HG03521 (cell line): ENCODE measurements around the gene TRH.

ENCODE experiments used
- ATAC-seq: cut with Tn5 transposase; IDR thresholded peaks from one replicate; pipeline ENCODE4 v1.9.1; 2021; ENCODE audit warnings: mild to moderate bottlenecking, moderate library complexity; ENCODE audit not compliant: unreplicated experiment

Gene TRH, protein sequence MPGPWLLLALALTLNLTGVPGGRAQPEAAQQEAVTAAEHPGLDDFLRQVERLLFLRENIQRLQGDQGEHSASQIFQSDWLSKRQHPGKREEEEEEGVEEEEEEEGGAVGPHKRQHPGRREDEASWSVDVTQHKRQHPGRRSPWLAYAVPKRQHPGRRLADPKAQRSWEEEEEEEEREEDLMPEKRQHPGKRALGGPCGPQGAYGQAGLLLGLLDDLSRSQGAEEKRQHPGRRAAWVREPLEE

GRCh38 chr3:129974564-129974832, at the start of gene TRH:
TRH (plus strand) TSS chr3:129974720; CDS start chr3:129975817, 1,097 bp downstream.
- no peak for ATAC-seq

- ATAC-seq: no peak
These were observed 47.4 kb upstream of the TRH start for GRCh38 chr3:129927072-129927471.

DNA sequence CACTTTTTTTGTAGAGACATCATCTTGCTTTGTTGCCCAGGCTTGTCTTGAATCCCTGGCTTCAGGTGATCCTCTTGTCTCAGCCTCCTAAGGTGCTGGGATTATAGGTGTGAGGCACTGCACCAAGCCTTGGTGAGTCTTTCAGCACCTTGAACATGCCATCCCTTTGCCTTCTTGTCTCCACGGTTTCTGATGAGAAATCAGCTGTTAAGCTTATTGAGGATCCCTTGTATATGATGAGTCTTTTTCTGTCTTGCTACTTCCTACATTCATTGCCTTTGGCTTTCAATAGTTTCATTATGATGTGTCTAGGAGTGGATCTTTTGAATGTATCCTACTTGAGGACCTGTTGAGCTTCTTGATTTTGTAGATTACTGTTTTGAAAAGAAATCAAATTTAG, 45.1 kb upstream of the TRH start:
- no peak for ATAC-seq

DNA sequence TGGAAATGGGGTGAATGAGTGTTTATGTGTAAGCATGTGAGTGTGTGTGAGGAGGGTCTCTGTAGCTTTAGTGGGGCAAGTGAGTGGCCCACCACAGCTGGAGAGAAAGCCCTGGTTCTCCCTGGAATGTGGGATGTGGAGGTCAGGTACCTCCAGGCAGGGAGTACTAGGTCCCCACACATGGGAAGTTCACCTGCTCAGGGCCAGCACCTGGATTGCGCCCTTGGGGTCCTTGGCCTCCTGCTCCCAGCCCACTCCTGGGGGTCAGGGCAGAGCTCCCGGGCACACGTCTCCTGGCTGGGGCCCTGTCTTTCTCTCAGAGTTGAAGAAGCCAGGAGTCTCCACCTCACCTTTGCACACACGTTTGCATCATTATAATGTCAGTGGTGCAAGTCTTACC, 41.0 kb upstream of the TRH start:
- no peak for ATAC-seq

DNA sequence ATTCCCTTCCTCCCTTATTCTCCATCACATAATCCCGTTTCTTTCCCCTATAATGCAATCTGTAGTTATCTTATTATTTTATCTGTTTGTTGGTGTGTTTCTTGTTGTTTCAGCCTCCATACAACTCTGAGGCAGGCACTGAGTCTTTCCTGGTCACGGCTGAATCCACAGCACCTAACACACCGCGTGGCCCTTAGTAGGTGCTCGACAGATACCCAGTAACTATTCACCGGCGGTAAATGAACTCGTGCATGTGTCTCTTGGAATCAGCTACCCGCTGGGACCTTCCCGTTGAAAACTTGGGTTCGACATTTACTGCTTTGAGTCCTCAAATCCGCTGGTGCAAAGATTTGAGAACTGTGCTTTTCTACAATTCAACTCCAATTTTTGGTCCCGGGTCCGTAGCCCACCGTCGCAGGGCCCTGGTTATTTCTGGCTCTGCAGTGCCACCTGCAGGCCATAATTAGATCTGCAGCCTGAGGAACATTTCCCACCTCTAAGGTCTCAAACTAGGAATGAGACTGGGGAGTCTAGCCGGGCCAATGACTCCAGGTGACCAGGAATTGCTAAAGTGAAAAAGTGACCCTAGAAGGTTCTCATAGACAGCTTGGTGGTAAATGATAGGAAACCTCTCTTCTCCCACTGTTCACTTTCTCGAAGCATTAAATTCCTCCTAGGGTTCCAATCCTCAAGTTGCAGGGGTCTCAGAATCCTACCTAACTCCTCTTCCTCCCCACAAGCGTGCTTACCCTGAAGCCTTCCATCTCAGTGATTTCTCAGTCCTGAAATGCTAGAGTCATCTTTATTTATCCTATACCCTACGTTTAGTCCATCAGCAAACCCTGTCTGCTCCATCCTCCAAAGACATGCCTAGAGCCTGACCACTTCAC, 40.0 kb upstream of the TRH start:
- no peak for ATAC-seq

- no peak for ATAC-seq
These were observed 37.8 kb upstream of the TRH start for GRCh38 chr3:129936757-129937156.

DNA sequence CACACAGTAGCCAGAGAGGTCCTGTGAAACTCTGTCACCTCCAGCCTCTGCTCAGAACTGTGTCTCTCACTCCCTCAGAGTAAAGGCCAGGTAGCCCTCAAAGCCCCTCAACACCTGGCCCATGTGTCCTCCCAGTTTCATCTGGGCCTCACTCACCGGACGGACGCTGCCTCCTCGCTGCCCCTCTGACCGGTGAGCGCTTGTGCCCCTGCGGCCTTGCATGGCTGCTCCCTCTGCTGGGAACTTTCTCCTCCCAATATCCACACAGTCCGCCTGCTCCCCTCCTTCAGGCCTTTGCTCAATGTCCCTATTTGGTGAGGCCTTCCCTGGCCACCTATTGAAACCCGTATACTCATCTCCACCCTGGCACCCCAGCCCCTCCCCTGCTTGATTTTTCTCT, 36.8 kb upstream of the TRH start:
- no peak for ATAC-seq

DNA sequence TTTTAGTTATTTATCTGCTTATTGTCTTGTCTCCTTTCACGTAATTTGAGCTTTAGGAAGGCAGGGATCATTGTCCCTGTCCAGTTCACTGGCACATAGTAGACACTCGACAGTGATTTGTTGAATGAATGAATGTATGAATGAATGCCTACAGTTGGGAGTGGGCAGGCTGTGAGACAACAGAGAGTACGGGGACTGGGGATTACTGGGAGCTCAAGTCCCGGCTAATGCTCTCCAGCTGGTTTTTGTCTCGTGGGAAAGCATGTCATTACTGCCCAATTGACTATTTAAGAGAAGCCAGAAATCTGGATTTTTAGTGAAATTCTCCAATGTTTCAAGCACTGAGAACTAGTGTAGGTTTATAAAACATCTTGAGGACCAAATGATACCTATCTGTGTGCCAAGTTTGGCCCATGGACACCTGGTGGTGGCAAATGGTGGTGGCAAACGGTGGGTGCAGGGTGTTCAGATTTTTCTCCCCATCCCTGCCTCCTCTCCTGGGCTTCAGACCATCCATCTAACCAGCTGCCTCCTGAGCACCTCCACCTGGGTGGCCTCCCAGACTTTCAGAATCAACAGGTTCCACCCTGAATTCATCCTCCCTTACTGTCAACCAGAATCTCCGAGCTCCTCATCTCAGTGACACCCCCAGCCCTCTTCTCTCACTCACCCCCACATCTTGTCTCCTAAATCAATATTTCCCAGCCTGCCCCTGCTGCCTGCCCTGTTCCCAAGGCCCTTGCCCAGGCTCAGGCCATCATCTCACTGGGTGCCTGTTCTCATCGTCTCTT, 36.2 kb upstream of the TRH start:
- ATAC-seq: no peak

DNA sequence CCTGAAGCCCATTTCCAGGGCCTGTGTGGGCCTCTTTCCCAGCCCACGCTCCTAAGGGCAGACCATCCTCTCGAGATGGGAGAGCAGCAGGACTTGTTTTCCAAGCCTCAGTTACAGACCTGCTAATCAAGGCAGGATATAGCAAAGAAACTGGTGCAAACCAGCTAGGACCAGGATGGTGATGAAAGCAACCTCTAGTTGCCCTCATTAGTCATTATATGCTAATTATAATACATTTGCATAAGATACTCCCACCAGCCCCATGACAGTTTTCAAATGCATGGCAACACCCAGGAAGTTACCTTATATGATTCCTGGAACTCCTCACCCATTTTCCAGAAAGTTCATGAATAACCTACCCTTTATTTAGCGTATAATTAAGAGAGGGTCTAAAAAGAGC, 34.4 kb upstream of the TRH start:
- ATAC-seq: no peak

DNA sequence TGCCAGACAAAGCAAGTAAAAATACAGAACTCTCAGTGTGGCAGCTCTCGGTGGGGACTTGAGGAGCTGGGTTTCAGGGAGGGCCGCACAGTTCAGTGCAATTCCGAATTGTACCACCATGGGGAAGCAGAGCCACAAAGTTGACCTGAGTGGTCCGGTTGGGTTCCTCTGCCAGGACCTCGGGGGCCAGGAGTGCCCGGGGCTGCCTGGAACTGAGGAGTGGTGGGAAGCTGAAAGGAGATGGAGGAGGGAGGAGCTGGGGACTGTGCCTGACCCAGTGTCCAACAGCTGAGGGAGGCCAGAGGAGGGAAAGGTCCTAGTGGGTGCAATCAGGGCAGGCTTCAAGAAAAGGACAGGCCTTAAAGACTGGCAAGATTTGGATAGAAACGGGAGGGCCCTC, 32.2 kb upstream of the TRH start:
- ATAC-seq: no peak

DNA sequence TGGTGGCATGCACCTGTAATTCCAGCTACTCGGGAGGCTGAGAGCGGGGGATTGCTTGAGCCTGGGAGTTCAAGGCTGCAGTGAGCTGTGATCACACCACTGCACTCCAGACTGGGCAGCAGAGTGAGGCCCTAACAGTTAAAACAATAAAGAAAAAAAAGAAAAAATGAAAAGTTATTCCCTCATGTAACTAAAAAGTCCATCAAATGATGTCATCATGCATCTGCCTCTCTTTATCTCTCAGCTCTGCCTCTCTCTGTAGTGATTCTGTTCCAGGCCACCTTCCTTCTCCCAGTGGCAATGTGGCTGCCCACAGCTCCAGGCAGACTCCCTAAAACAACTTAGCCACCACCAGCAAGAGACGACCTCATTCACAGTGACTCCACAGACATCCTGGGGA, 31.5 kb upstream of the TRH start:
- no peak for ATAC-seq

GRCh38 chr3:129944709-129945108, 29.8 kb upstream of the TRH start:
- ATAC-seq: no peak

DNA sequence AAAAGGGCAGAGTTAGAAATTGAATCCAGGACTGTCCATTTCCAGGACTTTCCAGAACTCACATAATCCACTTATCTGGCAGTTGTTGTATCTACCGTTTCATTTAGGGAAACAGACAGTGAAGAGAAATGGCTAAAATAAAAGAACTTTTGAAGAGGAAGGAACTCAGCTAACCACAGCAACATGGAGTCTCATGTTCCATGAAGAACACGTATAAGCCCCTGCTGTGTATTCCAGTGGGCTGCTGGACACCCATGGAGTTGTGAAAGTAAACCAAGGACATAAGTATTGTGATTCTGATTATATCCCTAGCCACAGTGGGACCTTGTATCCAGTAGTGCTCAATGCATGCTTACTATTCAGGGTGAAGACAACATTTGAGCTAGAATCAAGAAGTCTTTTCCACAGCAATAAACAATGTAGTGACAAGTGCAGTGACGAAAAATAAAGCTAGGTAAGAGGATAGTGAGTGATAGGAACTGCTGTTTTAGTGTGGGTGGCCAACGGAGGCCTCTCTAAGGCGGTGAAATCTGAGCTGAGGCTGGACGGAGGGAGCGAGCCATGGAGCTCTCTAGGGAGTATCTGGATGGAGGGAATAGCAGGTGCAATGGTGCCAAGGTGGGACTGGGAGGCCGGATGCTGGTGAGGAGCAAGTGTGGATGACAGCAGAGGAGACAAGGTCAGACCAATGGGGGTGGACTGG, 26.8 kb upstream of the TRH start:
- no peak for ATAC-seq

GRCh38 chr3:129950318-129951046, 24.0 kb upstream of the TRH start:
- no peak for ATAC-seq

DNA sequence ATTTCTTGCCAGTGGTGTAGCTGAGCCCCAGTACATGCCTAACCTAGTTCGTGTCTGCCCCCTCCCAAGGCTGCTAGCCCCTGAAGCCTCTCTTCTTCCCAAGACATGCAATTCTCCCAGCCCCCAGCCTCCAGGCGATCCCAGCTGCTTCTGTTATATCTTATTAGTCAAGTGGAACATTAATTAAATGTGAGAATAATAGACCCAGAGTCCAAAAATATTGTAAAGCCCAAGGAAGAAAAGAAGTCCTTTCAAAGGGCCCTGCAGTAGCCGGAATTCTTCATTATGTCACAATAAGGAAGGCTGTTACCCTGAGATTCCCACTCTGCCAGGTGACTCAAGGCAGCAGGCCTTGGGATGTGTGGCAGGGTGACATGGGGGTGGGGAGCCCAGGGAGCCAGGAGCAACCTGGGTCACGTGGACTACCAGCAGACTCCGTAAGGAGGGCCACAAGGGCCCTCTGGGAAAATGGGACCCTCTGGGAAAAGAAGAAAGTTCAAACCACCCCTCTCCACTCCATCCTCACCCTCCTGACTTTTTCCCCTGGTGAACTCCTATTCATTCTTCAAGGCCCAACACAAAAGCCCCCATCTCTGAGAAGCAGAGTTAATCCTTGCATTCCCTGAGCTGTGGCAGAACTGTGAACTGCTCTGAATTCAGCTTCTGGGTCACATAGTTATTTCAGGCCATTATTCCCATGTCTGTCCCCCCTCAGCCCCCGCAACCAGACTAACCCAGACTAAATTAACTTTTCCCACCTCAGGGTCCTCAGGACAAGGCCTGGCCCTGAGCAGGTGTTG, 21.8 kb upstream of the TRH start:
- ATAC-seq: no peak

DNA sequence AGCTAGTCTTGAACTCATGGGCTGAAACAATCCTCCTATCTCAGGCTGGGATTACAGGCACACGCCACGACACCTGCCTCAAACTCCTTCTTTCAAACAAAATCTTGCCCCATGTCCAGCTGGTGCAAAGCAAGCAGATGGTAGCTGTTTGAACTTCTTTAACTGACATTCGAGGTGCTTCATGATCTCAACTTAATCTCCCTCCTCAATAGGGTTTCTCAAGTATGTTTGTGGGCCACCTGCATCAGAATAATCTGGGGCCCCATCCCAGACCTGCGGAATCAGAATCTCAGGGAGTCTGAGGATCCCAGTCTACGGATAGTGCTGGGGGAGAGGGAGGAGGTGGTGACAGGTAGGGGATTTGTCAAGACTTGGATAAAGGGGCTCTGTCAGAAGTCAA, 20.9 kb upstream of the TRH start:
- ATAC-seq: no peak

- no peak for ATAC-seq
These were observed 20.0 kb upstream of the TRH start for GRCh38 chr3:129954514-129954913.

- ATAC-seq: no peak
These were observed 17.6 kb upstream of the TRH start for GRCh38 chr3:129956936-129957335.

DNA sequence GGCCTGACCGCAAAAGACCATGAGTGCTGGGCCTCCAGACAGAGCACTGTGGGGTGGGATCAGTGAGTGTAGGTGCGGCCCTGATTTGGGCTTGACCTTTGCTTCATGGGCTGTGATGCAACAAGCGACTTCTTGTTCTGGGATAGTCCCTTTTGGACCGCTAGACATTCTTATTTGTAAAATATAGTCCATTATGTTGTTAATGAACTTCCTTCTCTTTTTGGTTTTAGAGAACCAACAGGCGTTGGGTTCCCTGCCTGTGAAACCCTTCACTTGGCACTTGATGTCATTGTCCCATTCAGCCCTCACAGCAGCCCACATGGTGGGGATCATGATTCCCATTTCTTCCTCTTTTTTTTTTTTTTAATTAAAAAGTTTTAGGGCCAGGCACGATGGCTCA, 15.8 kb upstream of the TRH start:
- no peak for ATAC-seq

DNA sequence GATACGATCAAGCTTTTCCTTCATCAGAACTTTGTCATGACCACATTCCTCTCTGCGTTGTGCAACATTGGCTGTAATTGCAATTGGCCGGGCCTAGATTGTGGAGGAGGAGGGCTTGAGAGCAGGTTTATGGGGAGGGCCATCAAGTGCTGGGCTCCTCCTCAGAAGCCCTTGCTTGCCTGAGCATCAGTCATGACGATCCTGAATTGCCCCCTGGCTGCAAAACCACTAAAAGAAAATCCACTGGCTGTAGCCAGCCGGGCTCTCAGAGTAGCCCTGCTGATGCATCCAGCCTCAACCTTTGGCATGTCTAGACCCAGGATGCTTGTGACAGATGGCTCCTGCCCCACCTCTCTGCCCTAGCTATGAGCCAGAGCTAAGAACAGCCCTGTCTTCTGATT, 13.4 kb upstream of the TRH start:
- ATAC-seq: no peak
